Measurements from ENCODE around the gene TBC1D21.

TBC1D21 gene

DNA sequence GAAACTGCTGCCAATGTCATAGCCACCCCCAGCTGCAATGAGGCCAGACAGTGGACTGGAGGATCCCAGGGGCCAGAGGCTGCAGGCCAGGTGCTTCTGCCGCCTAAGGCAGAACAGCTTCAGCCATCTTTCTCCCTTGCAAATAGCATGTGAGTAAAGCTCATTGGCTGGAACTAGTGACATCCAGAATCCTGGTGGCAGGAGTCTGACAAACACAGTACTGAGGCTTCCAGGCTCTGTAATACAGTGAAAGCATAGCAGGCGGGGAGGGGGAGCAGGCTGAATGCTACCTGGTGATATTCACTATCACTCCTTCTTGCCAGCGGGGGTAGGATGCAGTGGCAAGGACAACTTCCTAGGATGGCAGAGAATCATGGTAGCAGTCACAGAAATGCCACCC is 36.5 kb upstream of the TBC1D21 start:
- no peak for TF ChIP-seq ZNF302 (tag by site-specific recombination; IDR thresholded peaks at IDR 0.05; ENCODE audit: low read depth)
- TF ChIP-seq ZNF580 (tag by site-specific recombination; IDR thresholded peaks at IDR 0.05), result no peak
- TF ChIP-seq KLF1 (tag by site-specific recombination; IDR thresholded peaks at IDR 0.05), result no peak
- TF ChIP-seq ZSCAN30 (tag by site-specific recombination; IDR thresholded peaks at IDR 0.05), result no peak
- TF ChIP-seq ZNF677 (tag by site-specific recombination; IDR thresholded peaks at IDR 0.05), result no peak
- no peak for TF ChIP-seq ZNF621 (tag by site-specific recombination; IDR thresholded peaks at IDR 0.05)
- TF ChIP-seq, protein P1, sequence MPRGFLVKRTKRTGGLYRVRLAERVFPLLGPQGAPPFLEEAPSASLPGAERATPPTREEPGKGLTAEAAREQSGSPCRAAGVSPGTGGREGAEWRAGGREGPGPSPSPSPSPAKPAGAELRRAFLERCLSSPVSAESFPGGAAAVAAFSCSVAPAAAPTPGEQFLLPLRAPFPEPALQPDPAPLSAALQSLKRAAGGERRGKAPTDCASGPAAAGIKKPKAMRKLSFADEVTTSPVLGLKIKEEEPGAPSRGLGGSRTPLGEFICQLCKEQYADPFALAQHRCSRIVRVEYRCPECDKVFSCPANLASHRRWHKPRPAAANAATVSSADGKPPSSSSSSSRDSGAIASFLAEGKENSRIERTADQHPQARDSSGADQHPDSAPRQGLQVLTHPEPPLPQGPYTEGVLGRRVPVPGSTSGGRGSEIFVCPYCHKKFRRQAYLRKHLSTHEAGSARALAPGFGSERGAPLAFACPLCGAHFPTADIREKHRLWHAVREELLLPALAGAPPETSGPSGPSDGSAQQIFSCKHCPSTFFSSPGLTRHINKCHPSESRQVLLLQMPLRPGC (tag by site-specific recombination; IDR thresholded peaks at IDR 0.05), result no peak
- no peak for TF ChIP-seq ZNF585B (tag by site-specific recombination; IDR thresholded peaks at IDR 0.05)
- no peak for TF ChIP-seq ZNF341 (tag by site-specific recombination; IDR thresholded peaks at IDR 0.05; ENCODE audit: low read depth)
- TF ChIP-seq ZNF777 (tag by site-specific recombination; IDR thresholded peaks at IDR 0.05; ENCODE audit: borderline replicate concordance), result no peak
- TF ChIP-seq MEIS1 (CRISPR knock-in tag; IDR thresholded peaks at IDR 0.05; ENCODE audit: borderline replicate concordance), result no peak
- TF ChIP-seq ZNF366 (tag by site-specific recombination; conservative IDR thresholded peaks at IDR 0.05), result no peak
- no peak for TF ChIP-seq ZFP41 (tag by site-specific recombination; IDR thresholded peaks at IDR 0.05; ENCODE audit: borderline replicate concordance)
- TF ChIP-seq TSHZ1 (tag by site-specific recombination; IDR thresholded peaks at IDR 0.05; ENCODE audit: borderline replicate concordance), result no peak
- TF ChIP-seq, protein P2, sequence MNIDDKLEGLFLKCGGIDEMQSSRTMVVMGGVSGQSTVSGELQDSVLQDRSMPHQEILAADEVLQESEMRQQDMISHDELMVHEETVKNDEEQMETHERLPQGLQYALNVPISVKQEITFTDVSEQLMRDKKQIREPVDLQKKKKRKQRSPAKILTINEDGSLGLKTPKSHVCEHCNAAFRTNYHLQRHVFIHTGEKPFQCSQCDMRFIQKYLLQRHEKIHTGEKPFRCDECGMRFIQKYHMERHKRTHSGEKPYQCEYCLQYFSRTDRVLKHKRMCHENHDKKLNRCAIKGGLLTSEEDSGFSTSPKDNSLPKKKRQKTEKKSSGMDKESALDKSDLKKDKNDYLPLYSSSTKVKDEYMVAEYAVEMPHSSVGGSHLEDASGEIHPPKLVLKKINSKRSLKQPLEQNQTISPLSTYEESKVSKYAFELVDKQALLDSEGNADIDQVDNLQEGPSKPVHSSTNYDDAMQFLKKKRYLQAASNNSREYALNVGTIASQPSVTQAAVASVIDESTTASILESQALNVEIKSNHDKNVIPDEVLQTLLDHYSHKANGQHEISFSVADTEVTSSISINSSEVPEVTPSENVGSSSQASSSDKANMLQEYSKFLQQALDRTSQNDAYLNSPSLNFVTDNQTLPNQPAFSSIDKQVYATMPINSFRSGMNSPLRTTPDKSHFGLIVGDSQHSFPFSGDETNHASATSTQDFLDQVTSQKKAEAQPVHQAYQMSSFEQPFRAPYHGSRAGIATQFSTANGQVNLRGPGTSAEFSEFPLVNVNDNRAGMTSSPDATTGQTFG (tag by site-specific recombination; IDR thresholded peaks at IDR 0.05; ENCODE audit: borderline replicate concordance), result no peak
- TF ChIP-seq ZSCAN4 (tag by site-specific recombination; IDR thresholded peaks at IDR 0.05), result no peak
- no peak for TF ChIP-seq ZNF140 (tag by site-specific recombination; IDR thresholded peaks at IDR 0.05)
- no peak for TF ChIP-seq ZSCAN5A (tag by site-specific recombination; IDR thresholded peaks at IDR 0.05)
- no peak for TF ChIP-seq ZNF510 (tag by site-specific recombination; IDR thresholded peaks at IDR 0.05; ENCODE audit: insufficient replicate concordance)
- no peak for TF ChIP-seq ZNF670 (tag by site-specific recombination; IDR thresholded peaks at IDR 0.05; ENCODE audit: low read depth)
- H3K4me1 ChIP-seq (ENCODE audit: control insufficient read depth, insufficient read depth, low read length), result no peaks in the 10 kb centered on the region
- CTCF ChIA-PET, result no interaction called here
- no peaks in the 10 kb centered on the region for H3K9me3 ChIP-seq (ENCODE audit: control insufficient read depth, insufficient read depth, low read depth, low read length)
- POLR2A ChIA-PET, result no interaction called here
- H3K36me3 ChIP-seq (ENCODE audit: control insufficient read depth in 2 of 2, insufficient read depth in 1 of 2, low read length in 2 of 2), result no peaks in the 10 kb centered on the region
- no peak overlapping the region for H3K4me3 ChIP-seq (ENCODE audit: low read depth, low read length)
- no peak overlapping the region for H3K27ac ChIP-seq (ENCODE audit: extremely low read depth, low read depth, low read length)

All from HEK293 (cell line).